HFF-Myc (cell line): ENCODE results near the gene SLC30A9.

Source experiments
- DNase-seq: peaks from one replicate; pipeline ENCODE4 v3.0.0-alpha.2; 2011; ENCODE audit warnings: low read depth; ENCODE audit errors: extremely low read depth
- H3K4me3 ChIP-seq: replicated peaks from 2 replicates; pipeline ENCODE4 v1.5.1; 2011; ENCODE audit warnings: low read depth, mild to moderate bottlenecking, control low read depth, low read length
- TF ChIP-seq, protein P1 (sequence below): IDR thresholded peaks from 2 replicates; pipeline ENCODE4 v1.5.1; 2012; ENCODE audit warnings: mild to moderate bottlenecking, low read depth, low read length, control low read depth; ENCODE audit errors: missing control alignments

SLC30A9 gene

DNA sequence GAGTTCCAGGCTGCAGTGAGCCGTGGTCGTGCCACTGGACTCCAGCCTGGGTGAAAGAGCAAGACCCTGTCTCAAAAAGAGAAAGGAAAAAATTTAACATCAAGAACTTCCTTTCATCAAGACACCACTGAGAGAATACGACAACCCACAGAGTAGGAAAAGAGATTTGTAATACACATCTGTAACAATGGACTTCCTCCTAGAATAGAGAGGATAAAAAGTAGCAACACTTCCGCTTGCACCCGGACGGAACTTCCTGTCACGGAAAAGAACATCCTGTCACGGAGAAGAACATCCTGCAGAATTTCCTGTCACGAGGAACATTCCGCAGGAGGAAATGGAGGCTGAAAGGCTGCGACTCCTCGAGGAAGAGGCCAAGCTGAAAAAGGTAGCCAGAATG, 8.9 kb upstream of the SLC30A9 start, which contains the start of gene DCAF4L1:
Gene DCAF4L1, plus strand, starts transcription at position 301 of the 400 bp plus-strand sequence. Its CDS starts 37 bp downstream, at position 338.
- H3K4me3 ChIP-seq, result no peak within 1 kb of the TSS
- TF ChIP-seq, protein P1, sequence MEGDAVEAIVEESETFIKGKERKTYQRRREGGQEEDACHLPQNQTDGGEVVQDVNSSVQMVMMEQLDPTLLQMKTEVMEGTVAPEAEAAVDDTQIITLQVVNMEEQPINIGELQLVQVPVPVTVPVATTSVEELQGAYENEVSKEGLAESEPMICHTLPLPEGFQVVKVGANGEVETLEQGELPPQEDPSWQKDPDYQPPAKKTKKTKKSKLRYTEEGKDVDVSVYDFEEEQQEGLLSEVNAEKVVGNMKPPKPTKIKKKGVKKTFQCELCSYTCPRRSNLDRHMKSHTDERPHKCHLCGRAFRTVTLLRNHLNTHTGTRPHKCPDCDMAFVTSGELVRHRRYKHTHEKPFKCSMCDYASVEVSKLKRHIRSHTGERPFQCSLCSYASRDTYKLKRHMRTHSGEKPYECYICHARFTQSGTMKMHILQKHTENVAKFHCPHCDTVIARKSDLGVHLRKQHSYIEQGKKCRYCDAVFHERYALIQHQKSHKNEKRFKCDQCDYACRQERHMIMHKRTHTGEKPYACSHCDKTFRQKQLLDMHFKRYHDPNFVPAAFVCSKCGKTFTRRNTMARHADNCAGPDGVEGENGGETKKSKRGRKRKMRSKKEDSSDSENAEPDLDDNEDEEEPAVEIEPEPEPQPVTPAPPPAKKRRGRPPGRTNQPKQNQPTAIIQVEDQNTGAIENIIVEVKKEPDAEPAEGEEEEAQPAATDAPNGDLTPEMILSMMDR, result no peak
- DNase-seq, result no peak

DNA sequence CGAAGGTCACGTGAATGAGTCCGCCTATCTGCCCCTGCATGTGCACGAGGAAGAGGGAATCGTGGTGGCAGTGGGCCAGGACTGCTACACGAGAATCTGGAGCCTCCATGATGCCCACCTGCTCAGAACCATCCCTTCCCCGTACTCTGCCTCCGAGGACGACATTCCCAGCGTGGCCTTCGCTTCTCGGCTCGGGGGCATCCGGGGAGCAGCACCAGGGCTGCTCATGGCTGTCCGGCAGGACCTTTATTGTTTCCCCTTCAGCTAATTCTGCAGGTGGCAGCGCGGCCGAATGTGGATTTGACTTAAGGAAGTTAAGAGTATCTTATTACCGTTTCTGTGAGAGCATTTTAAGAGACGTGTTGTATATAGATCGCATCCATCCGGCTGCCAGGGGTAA, 7.6 kb upstream of the SLC30A9 start:
- TF ChIP-seq, protein P1, result no peak
- H3K4me3 ChIP-seq, result no peak overlapping the region
- DNase-seq, result no peak

DNA sequence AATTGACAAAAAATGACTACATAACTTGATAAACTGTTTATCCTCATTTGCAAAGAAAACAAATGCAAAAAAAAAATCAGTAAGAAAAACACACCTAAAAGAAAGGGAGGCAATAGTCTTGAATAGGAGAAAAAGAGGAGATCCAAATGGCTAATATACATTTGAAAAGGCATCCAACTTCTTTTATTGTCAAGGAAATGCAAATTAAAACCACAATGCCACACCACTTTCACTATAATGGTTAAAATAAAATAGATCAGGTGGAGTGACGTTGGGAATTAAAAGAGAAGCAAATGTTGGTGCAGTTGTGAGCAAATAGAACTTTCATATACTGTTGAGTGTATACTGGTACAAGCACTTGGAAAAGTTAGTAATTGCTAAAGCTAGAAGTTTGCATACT, 5.2 kb upstream of the SLC30A9 start:
- TF ChIP-seq, protein P1, result no peak
- DNase-seq, result no peak
- H3K4me3 ChIP-seq, result no peak overlapping the region

DNA sequence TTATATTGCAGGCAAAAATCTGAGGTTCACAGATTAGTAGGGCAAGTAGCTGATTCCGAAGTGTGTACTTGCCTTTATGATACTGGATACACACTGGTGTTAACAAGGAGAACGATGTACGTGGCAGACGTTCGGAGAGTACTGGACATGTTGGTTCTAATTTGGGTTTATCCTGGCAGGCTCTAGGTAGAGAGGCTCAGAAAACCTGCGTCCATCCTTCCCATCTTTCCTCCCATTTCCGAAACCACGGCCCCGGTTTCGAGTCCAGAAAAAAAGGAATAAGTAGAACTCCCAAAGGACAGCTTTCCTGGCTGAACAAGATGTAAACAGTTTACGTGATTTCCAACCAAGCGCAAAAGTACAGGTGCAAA, 351 bp upstream of the SLC30A9 start:
- no peak for DNase-seq
- H3K4me3 ChIP-seq, result peak overlapping the region; percentile 98
- TF ChIP-seq, protein P1, result no peak

DNA sequence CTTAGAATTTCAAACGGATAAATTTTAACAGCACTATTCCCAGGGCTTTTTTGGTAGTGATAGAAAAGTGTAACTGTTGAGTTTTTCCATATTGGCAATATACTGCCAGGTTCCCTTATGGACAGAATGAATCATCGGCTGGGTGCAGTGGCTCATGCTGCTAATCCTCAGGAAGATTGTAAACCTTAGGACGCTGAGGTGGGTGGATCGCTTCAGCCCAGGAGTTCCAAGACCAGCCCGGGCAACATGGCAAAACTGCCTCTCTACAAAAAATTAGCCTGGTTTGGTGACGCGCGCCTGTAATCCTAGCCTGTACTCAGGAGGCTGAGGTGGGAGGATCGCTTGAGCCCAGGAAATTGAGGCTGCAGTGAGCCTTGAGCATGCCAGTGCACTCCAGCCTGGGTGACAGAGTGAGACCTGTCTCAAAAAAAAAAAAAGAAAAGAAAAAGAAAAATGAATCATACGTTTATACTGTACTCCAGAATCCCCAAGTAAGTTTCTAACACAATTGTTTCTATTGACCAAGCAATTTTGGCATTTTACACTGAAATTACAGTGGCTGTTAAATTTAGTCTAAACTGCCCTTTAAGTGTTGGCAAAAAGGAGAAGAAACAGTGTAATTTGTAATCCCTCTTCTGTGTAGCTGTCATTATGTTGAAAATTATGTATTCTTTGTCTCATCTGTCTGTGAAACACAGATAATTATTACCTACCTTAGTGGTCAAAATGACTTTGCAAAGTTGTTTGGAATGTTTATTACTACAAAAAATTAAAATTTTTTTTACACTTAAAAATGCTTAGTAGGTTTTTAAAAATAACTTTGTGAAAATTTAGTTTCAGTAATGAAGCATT, 1.8 kb downstream of the SLC30A9 start:
- TF ChIP-seq, protein P1, result no peak
- no peak for DNase-seq
- H3K4me3 ChIP-seq, result peak overlapping the region; percentile 98

DNA sequence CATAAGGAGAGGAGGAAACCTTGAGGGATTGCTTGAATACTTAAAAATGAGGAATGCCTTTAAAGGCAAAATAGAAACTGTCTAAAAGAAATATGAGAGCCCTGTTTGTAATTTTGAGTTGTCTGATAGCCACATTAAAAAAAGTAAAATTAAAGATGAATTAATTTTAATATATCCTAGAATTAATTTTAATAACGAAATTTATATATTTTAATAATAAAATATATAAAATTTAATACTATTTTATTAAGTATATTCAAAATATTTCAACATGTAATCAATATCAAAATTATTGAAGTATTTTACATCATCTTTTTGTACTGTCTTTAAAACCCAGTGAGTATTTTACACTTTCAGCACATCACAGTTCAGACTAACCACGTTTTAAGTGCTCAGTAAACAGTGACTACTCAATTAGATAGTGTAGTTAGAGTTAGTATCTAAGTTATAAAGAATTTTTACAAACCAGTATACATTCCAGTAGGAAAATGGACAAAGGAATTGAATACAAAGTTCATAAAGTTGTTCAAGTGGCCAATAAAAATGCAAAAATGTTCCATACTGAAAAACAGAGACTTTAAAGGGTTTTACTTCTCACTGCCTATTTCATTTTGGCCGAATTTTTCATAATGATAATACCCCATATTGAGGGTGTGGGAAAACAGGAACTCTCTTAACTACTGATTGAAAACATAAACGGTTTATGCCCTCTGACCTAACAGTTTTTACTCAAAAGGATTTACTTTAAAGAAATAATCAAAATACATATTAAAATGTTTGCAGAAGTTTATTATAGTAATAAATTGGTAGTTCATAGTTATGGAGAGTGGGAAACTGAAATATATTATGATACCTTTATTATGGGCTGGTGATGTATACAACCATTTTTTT, 2.9 kb downstream of the SLC30A9 start:
- TF ChIP-seq, protein P1, result no peak
- no peak overlapping the region for H3K4me3 ChIP-seq
- no peak for DNase-seq
